Measurements from ENCODE around the gene RELT. TPM values are rescaled to one million over a fixed set of nuclear protein-coding genes. Genes with fewer than 3 reads are reported as not detected.

Gene RELT
- total and polyA plus RNA-seq, 2 of the 13 experiments (the other 11 are each of a cell fraction or from before 2014, with no cell fraction given): 2.5 to 4.7 TPM

GRCh38 chr11:73359930-73360742 lies 16.1 kb upstream of the RELT start:
- Histone ChIP-seq H3K36me3 (replicated peaks in 1 of 2; ENCODE audit: control insufficient read depth in 1 of 2, insufficient read depth in 2 of 2, low read length in 2 of 2) (peaks cover 24 to 54% of the 10 kb centered on the region in 2 experiments; a peak in 4 of 5 replicates), H3K4me3 (replicated peaks in 1 of 3; ENCODE audit: insufficient read depth in 1 of 3, low read depth in 2 of 3, low read length in 3 of 3) (no peak overlapping the region), H3K9ac (ENCODE audit: insufficient read depth, low read depth, low read length) (no peak overlapping the region), H3K27me3 (ENCODE audit: control insufficient read depth in 1 of 2, insufficient read depth in 2 of 2, low read length in 2 of 2) (no peaks in the 10 kb centered on the region), H3K27ac (ENCODE audit: extremely low read length, insufficient read depth, low read length) (no peak overlapping the region), H3K4me2 (ENCODE audit: low read depth, low read length) (no peak overlapping the region), H4K20me1 (ENCODE audit: insufficient read depth, low read length) (no peaks in the 10 kb centered on the region), H2AFZ (ENCODE audit: low read length) (no peak overlapping the region), H3K9me3 (ENCODE audit: low read length) (no peaks in the 10 kb centered on the region), H3K4me1 (ENCODE audit: insufficient read depth, low read length) (no peaks in the 10 kb centered on the region), H3K79me2 (ENCODE audit: insufficient read depth, low read length) (no peaks in the 10 kb centered on the region)
- intact Hi-C loops (cut with micrococcal nuclease; ENCODE audit: unreplicated experiment): no loop called here
- FAIRE-seq (peak; percentile 56), DNase-seq (ENCODE audit: low spot score) (peak; percentile 29), ATAC-seq (peak; percentile 70)
- in situ Hi-C loops (cut with HindIII; ENCODE audit: extremely low pct_ligation_motif_present, low pct_unique_long_range_greater_than_20kb): no loop called here
- ChIA-PET CTCF (ENCODE audit: low intra/inter-chr PET ratio, low total read pairs) (interaction anchor here (0.9 to 1.7 kb wide), 3 partner anchors 9 to 65 kb away, joined by 3 to 6 read pairs (median 6); no protein-coding TSS in a partner anchor), POLR2A (interaction anchor here (0.8 to 1.3 kb wide), 3 partner anchors 9 to 53 kb away, joined by 3 to 6 read pairs (median 4); no protein-coding TSS in a partner anchor)
- no TSS peak for BruUV-seq (replicated peaks)
- WGBS (ENCODE audit: low lambda C conversion rate): 93% methylated on average over 17 of the region's 19 CpGs
- no peak for TF ChIP-seq ZNF574 (CRISPR knock-in tag; IDR thresholded peaks at IDR 0.05)
- no peak for TF ChIP-seq JARID2 (CRISPR knock-in tag; IDR thresholded peaks at IDR 0.05; ENCODE audit: insufficient replicate concordance)
- no peak for TF ChIP-seq MEIS1 (CRISPR knock-in tag; IDR thresholded peaks at IDR 0.05; ENCODE audit: borderline replicate concordance)
- no peak for TF ChIP-seq PHF5A (CRISPR knock-in tag; IDR thresholded peaks at IDR 0.05; ENCODE audit: low read depth, unreplicated experiment)
- peak; percentile 19 for TF ChIP-seq SMC3 (IDR thresholded peaks at IDR 0.05; ENCODE audit: low read length)
- TF ChIP-seq CSRNP1 (CRISPR knock-in tag; IDR thresholded peaks at IDR 0.05): no peak
- TF ChIP-seq STAG1 (CRISPR knock-in tag; IDR thresholded peaks at IDR 0.05): peak; percentile 68
- TF ChIP-seq IKZF1 (IDR thresholded peaks at IDR 0.05): no peak
- no peak for TF ChIP-seq TERF1 (CRISPR knock-in tag; IDR thresholded peaks at IDR 0.05)
- no peak for TF ChIP-seq USF2 (IDR thresholded peaks at IDR 0.05; ENCODE audit: low read depth, low read length)
- no peak for TF ChIP-seq USF2 (CRISPR knock-in tag; IDR thresholded peaks at IDR 0.05; ENCODE audit: borderline replicate concordance)
- no peak for TF ChIP-seq PBX2 (CRISPR knock-in tag; IDR thresholded peaks at IDR 0.05)
- TF ChIP-seq LCORL (IDR thresholded peaks at IDR 0.05): no peak
- TF ChIP-seq LCORL (CRISPR knock-in tag; IDR thresholded peaks at IDR 0.05): no peak
